OCI-LY3 (cell line): Measurements from ENCODE around the gene RFWD3.

Experiments
- EZH2phosphoT487 ChIP-seq: fragments of 200-600 bp; shearing (Covaris generic); IDR thresholded peaks from 2 replicates; pipeline ENCODE4 v1.6.1; 2018; ENCODE audit warnings: antibody characterized with exemption, mixed run types, low read depth
- TF ChIP-seq, protein P1 (sequence below): fragments of 200-600, 300-600 bp; sonication (generic); IDR thresholded peaks from 2 replicates; pipeline ENCODE4 v1.5.1; 2014; ENCODE audit warnings: antibody characterized with exemption, low read length, low read depth

GRCh38 chr16:74698222-74698621, 31.5 kb upstream of the RFWD3 start:
- TF ChIP-seq, protein P1, sequence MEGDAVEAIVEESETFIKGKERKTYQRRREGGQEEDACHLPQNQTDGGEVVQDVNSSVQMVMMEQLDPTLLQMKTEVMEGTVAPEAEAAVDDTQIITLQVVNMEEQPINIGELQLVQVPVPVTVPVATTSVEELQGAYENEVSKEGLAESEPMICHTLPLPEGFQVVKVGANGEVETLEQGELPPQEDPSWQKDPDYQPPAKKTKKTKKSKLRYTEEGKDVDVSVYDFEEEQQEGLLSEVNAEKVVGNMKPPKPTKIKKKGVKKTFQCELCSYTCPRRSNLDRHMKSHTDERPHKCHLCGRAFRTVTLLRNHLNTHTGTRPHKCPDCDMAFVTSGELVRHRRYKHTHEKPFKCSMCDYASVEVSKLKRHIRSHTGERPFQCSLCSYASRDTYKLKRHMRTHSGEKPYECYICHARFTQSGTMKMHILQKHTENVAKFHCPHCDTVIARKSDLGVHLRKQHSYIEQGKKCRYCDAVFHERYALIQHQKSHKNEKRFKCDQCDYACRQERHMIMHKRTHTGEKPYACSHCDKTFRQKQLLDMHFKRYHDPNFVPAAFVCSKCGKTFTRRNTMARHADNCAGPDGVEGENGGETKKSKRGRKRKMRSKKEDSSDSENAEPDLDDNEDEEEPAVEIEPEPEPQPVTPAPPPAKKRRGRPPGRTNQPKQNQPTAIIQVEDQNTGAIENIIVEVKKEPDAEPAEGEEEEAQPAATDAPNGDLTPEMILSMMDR, result no peak
- no peak for TF ChIP-seq EZH2phosphoT487
